PC-3 (cell line): ENCODE measurements around the gene ZNF385B.

Experiments used
- EZH2 ChIP-seq: fragments of 300-600 bp; sonication (generic); IDR thresholded peaks from one replicate; pipeline ENCODE4 v1.6.1; 2017; ENCODE audit warnings: antibody characterized with exemption, mild to moderate bottlenecking, low read length; ENCODE audit not compliant: unreplicated experiment
- TF ChIP-seq, protein P1 (sequence below): fragments of 300-600 bp; sonication (generic); conservative IDR thresholded peaks from 2 replicates; pipeline ENCODE4 v1.5.1; 2017; ENCODE audit warnings: antibody characterized with exemption, low read depth, mild to moderate bottlenecking, low read length

DNA sequence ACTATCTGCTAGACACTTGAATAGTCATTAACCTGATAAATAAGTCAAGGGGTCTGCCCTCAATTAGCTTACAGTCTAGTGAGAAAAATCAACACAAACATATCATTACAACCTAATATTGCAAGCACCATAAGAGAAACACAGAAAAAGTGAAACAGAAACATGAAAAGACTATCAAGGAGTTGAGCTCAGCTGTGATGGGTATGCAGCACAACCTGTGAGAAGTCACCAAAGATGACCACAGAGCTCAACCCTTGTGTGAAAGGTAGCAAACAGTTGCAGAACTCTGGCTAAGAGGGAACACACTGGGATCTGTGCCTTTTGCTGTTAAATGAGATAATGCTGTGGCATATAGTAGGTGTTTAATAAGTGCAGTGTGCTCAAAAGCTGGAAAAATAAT is 11.7 kb downstream of the ZNF385B start:
- no peak for TF ChIP-seq EZH2
- TF ChIP-seq, protein P1, sequence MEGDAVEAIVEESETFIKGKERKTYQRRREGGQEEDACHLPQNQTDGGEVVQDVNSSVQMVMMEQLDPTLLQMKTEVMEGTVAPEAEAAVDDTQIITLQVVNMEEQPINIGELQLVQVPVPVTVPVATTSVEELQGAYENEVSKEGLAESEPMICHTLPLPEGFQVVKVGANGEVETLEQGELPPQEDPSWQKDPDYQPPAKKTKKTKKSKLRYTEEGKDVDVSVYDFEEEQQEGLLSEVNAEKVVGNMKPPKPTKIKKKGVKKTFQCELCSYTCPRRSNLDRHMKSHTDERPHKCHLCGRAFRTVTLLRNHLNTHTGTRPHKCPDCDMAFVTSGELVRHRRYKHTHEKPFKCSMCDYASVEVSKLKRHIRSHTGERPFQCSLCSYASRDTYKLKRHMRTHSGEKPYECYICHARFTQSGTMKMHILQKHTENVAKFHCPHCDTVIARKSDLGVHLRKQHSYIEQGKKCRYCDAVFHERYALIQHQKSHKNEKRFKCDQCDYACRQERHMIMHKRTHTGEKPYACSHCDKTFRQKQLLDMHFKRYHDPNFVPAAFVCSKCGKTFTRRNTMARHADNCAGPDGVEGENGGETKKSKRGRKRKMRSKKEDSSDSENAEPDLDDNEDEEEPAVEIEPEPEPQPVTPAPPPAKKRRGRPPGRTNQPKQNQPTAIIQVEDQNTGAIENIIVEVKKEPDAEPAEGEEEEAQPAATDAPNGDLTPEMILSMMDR, result no peak
